Endothelial cell of umbilical vein (primary cell): ENCODE data around the gene TTLL5. TPM values are rescaled to one million over a fixed set of nuclear protein-coding genes. Genes with fewer than 3 reads are reported as not detected.

Experiments
- BruUV-seq: library from RNA; stranded (reverse); fragments of 400-500 nt; replicated peaks from 2 replicates; lab custom pipeline; 2021; lab: Mats Ljungman, UMichigan
- CTCF ChIA-PET: fragments of 300-600, 350-600 bp; sonication (Branson Sonifier 250); formaldehyde crosslinking; loops from one replicate; lab custom pipeline; 2021; ENCODE audit warnings: antibody characterized with exemption, inconsistent platforms; lab: Charles Lee
- POLR2A ChIA-PET: fragments of 300-600, 350-600 bp; sonication (Branson Sonifier 250); formaldehyde crosslinking; loops from one replicate; lab custom pipeline; 2021; ENCODE audit warnings: antibody characterized with exemption, inconsistent platforms; lab: Charles Lee
- DNase-seq: peaks from one replicate; pipeline ENCODE4 v3.0.0-alpha.2; 2011; ENCODE audit warnings: low read depth, low spot score
- FAIRE-seq: peaks from 2 replicates; lab custom pipeline; 2011; peaks lifted over from hg19 to GRCh38; lab: Jason Lieb, UNC
- H2AFZ ChIP-seq: 2 replicates; pipeline ENCODE4 v1.6.0; 2012; ENCODE audit warnings: low read depth, low read length, control low read depth, inconsistent platforms
- H3K27ac ChIP-seq: 2 replicates; pipeline ENCODE4 v1.5.1; 2011; ENCODE audit warnings: low read depth, mild to moderate bottlenecking, control low read depth, low read length, moderate library complexity; ENCODE audit not compliant: insufficient read depth
- H3K27me3 ChIP-seq, 2 experiments: 2 replicates each; pipeline versions ENCODE4 v1.6.0 to v1.6.1; 2011; ENCODE audit warnings: low read length in 2 of 2, mixed read lengths in 1 of 2; ENCODE audit not compliant: control insufficient read depth in 2 of 2, insufficient read depth in 2 of 2
- H3K36me3 ChIP-seq, 2 experiments: 2 replicates in 1 of 2; 3 replicates in 1 of 2; pipeline ENCODE4 v1.5.1; 2011; ENCODE audit warnings: low read length in 2 of 2, mild to moderate bottlenecking in 1 of 2, moderate library complexity in 1 of 2; ENCODE audit not compliant: control insufficient read depth in 2 of 2, insufficient read depth in 2 of 2; ENCODE audit errors: extremely low read depth in 1 of 2
- H3K4me1 ChIP-seq: 3 replicates; pipeline ENCODE4 v1.5.1; 2011; ENCODE audit warnings: mild to moderate bottlenecking, low read length; ENCODE audit not compliant: control insufficient read depth, insufficient read depth; ENCODE audit errors: extremely low read depth
- H3K4me2 ChIP-seq: 2 replicates; pipeline ENCODE4 v1.6.1; 2011; ENCODE audit warnings: low read length, control low read depth, mixed read lengths; ENCODE audit not compliant: insufficient read depth
- H3K4me3 ChIP-seq, 3 experiments: fragments of 200-600 bp in 1 of 3; sonication (generic), shearing (Covaris generic) in 1 of 3; replicated peaks in 1 of 3; 2 replicates each; pipeline ENCODE4 v1.5.1; 2011 to 2016; ENCODE audit warnings: control low read depth in 3 of 3, low read length in 3 of 3, mild to moderate bottlenecking in 2 of 3, inconsistent platforms in 1 of 3, low read depth in 1 of 3, moderate library complexity in 1 of 3; ENCODE audit not compliant: insufficient read depth in 1 of 3
- H3K79me2 ChIP-seq: 2 replicates; pipeline ENCODE4 v1.6.0; 2012; ENCODE audit warnings: low read length, inconsistent platforms; ENCODE audit not compliant: control insufficient read depth, insufficient read depth
- H3K9ac ChIP-seq: replicated peaks from 2 replicates; pipeline ENCODE3; 2011; ENCODE audit warnings: low read length, control low read depth; ENCODE audit not compliant: insufficient read depth; ENCODE audit errors: extremely low read depth
- H3K9me1 ChIP-seq: replicated peaks from 3 replicates; pipeline ENCODE4 v1.6.0; 2011; ENCODE audit warnings: mild to moderate bottlenecking, low read length; ENCODE audit not compliant: control insufficient read depth, insufficient read depth; ENCODE audit errors: extremely low read depth
- H3K9me3 ChIP-seq: replicated peaks from 2 replicates; pipeline ENCODE4 v1.5.1; 2012; ENCODE audit warnings: low read length, inconsistent platforms; ENCODE audit not compliant: control insufficient read depth, insufficient read depth
- H4K20me1 ChIP-seq: replicated peaks from 2 replicates; pipeline ENCODE3; 2011; ENCODE audit warnings: mild to moderate bottlenecking, low read length; ENCODE audit not compliant: control insufficient read depth, insufficient read depth; ENCODE audit errors: extremely low read depth
- EZH2 ChIP-seq: IDR thresholded peaks from 2 replicates; pipeline ENCODE4 v1.6.1; 2012; ENCODE audit warnings: borderline replicate concordance, low read depth, mild to moderate bottlenecking, moderate library complexity, low read length, inconsistent platforms; ENCODE audit not compliant: severe bottlenecking
- FOS ChIP-seq: IDR thresholded peaks from 2 replicates; pipeline ENCODE4 v1.6.1; 2011; ENCODE audit warnings: mild to moderate bottlenecking, low read length, moderate library complexity, borderline replicate concordance; ENCODE audit not compliant: insufficient read depth
- GATA2 ChIP-seq: IDR thresholded peaks from 2 replicates; pipeline ENCODE4 v1.7.0; 2011; ENCODE audit warnings: low read depth, mild to moderate bottlenecking, moderate library complexity, mixed read lengths, low read length; ENCODE audit not compliant: insufficient read length, insufficient read depth
- JUN ChIP-seq: IDR thresholded peaks from 2 replicates; pipeline ENCODE4 v1.6.1; 2011; ENCODE audit warnings: borderline replicate concordance, low read depth; ENCODE audit not compliant: insufficient read length, insufficient read depth
- MYC ChIP-seq: IDR thresholded peaks from one replicate; pipeline ENCODE4 v1.6.1; 2011; ENCODE audit warnings: mild to moderate bottlenecking, low read depth, low read length
- POLR2A ChIP-seq: IDR thresholded peaks from 2 replicates; pipeline ENCODE4 v1.6.1; 2012; ENCODE audit warnings: low read depth, mild to moderate bottlenecking, control low read depth, low read length
- POLR2AphosphoS5 ChIP-seq: IDR thresholded peaks from 2 replicates; pipeline ENCODE4 v1.6.1; 2012; ENCODE audit warnings: low read depth, mild to moderate bottlenecking, control low read depth, low read length, moderate library complexity; ENCODE audit not compliant: insufficient read depth
- dilution Hi-C: fragments of 300-500 bp; cut with MboI; formaldehyde crosslinking; loops from one replicate; pipeline ENCODE4 v1.15.0; 2019; ENCODE audit warnings: low sequenced_read_pairs; ENCODE audit not compliant: extremely low pct_ligation_motif_present
- intact Hi-C: fragments of 100-400 bp; cut with micrococcal nuclease; formaldehyde crosslinking; loops from one replicate; pipeline ENCODE4 v1.10.0; 2022
- polyA plus RNA-seq, 4 experiments: library from polyadenylated mRNA; depleted of rRNA in 3 of 4; stranded (reverse) in 3 of 4; unstranded in 1 of 4; fragments of >200 nt; gene quantifications; 2 replicates each; pipeline versions ENCODE4 v1.2.1 to v1.2.3, GENCODE V29; 2011 to 2012; ENCODE audit warnings: missing spikeins in 1 of 4
- total RNA-seq: library from RNA; stranded (reverse); gene quantifications from 2 replicates; pipeline ENCODE4 v1.2.3, GENCODE V29; 2021
- TF ChIP-seq, protein P1 (sequence below), 2 donors: IDR thresholded peaks; 1 replicate in 1 of 2; 2 replicates in 1 of 2; pipeline ENCODE4 v1.5.1; 2011; ENCODE audit warnings: low read length in 2 of 2, mild to moderate bottlenecking in 2 of 2, moderate library complexity in 2 of 2, control low read depth in 1 of 2, inconsistent platforms in 1 of 2, low read depth in 1 of 2; ENCODE audit not compliant: insufficient read depth in 1 of 2; ENCODE audit errors: extremely low read depth in 1 of 2
- TF ChIP-seq, protein P2 (sequence below): IDR thresholded peaks from 2 replicates; pipeline ENCODE4 v1.6.1; 2011; ENCODE audit not compliant: insufficient read depth, insufficient read length

TTLL5 gene
- total and polyA plus RNA-seq, 2 donors (not counting 3 experiments of a cell fraction or from before 2014, with no cell fraction given), result 33.2 to 93.6 TPM

- FAIRE-seq (no peak), DNase-seq (no peak)
- H3K36me3 ChIP-seq, result no peaks in the 10 kb centered on the region
- no peak for TF ChIP-seq GATA2
- no peak for TF ChIP-seq EZH2
- TF ChIP-seq FOS, result no peak
- TF ChIP-seq, protein P1, sequence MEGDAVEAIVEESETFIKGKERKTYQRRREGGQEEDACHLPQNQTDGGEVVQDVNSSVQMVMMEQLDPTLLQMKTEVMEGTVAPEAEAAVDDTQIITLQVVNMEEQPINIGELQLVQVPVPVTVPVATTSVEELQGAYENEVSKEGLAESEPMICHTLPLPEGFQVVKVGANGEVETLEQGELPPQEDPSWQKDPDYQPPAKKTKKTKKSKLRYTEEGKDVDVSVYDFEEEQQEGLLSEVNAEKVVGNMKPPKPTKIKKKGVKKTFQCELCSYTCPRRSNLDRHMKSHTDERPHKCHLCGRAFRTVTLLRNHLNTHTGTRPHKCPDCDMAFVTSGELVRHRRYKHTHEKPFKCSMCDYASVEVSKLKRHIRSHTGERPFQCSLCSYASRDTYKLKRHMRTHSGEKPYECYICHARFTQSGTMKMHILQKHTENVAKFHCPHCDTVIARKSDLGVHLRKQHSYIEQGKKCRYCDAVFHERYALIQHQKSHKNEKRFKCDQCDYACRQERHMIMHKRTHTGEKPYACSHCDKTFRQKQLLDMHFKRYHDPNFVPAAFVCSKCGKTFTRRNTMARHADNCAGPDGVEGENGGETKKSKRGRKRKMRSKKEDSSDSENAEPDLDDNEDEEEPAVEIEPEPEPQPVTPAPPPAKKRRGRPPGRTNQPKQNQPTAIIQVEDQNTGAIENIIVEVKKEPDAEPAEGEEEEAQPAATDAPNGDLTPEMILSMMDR (IDR thresholded peaks at IDR 0.05; ENCODE audit: extremely low read depth in 1 of 2, insufficient read depth in 1 of 2, low read depth in 1 of 2, low read length in 2 of 2), result no peak
- TF ChIP-seq MYC, result no peak
- TF ChIP-seq JUN, result no peak
- TF ChIP-seq, protein P2, sequence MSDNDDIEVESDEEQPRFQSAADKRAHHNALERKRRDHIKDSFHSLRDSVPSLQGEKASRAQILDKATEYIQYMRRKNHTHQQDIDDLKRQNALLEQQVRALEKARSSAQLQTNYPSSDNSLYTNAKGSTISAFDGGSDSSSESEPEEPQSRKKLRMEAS, result no peak
- TF ChIP-seq POLR2AphosphoS5, result no peak
- TF ChIP-seq POLR2A, result no peak
- CTCF ChIA-PET, result interaction anchor here (0.6 kb wide), 1 partner anchor 14 kb away, joined by 3 read pairs; no protein-coding TSS in a partner anchor
- H3K9ac ChIP-seq, result no peak overlapping the region
- H3K27me3 ChIP-seq, result peaks cover 0 to 7% of the 10 kb centered on the region in 2 experiments
- H3K79me2 ChIP-seq, result no peaks in the 10 kb centered on the region
- no peak overlapping the region for H3K4me3 ChIP-seq
- H3K27ac ChIP-seq, result no peak overlapping the region
- POLR2A ChIA-PET, result no interaction called here
- BruUV-seq, result no TSS peak
- H3K9me3 ChIP-seq, result no peaks in the 10 kb centered on the region
- no peaks in the 10 kb centered on the region for H3K9me1 ChIP-seq
- no peak overlapping the region for H3K4me2 ChIP-seq
- H3K4me1 ChIP-seq, result no peaks in the 10 kb centered on the region
- no peaks in the 10 kb centered on the region for H4K20me1 ChIP-seq
- H2AFZ ChIP-seq, result no peak overlapping the region
- intact Hi-C loops, result no loop called here
- dilution Hi-C loops, result no loop called here
These were observed 29.6 kb upstream of the TTLL5 start for GRCh38 chr14:75631453-75631831.
